ENCODE data around the gene CXorf58. TPM values are rescaled to one million over a fixed set of nuclear protein-coding genes. Genes with fewer than 3 reads are reported as not detected.

Gene CXorf58
- total and polyA plus RNA-seq, 2 donors (not counting 3 experiments of a cell fraction or from before 2014, with no cell fraction given) = not detected

GRCh38 chrX:23939203-23939602, 31.4 kb downstream of the CXorf58 start:
- no peak overlapping the region for H3K9ac ChIP-seq (replicated peaks; ENCODE audit: extremely low read depth, insufficient read depth, low read length)
- H3K4me3 ChIP-seq (replicated peaks in 1 of 3; ENCODE audit: insufficient read depth in 1 of 3, low read depth in 1 of 3, low read length in 3 of 3) = no peak overlapping the region
- no peak for TF ChIP-seq POLR2A (IDR thresholded peaks at IDR 0.05; ENCODE audit: low read depth, low read length)
- DNase-seq (ENCODE audit: low read depth, low spot score) (no peak), FAIRE-seq (no peak)
- H3K9me1 ChIP-seq (replicated peaks; ENCODE audit: control insufficient read depth, extremely low read depth, insufficient read depth, low read length) = no peaks in the 10 kb centered on the region
- ChIA-PET CTCF (no interaction called here), POLR2A (no interaction called here)
- H2AFZ ChIP-seq (ENCODE audit: low read depth, low read length) = no peak overlapping the region
- no peaks in the 10 kb centered on the region for H3K9me3 ChIP-seq (replicated peaks; ENCODE audit: control insufficient read depth, insufficient read depth, low read length)
- dilution Hi-C loops (cut with MboI; ENCODE audit: extremely low pct_ligation_motif_present, low sequenced_read_pairs) = no loop called here
- H4K20me1 ChIP-seq (replicated peaks; ENCODE audit: control insufficient read depth, extremely low read depth, insufficient read depth, low read length) = no peaks in the 10 kb centered on the region
- H3K36me3 ChIP-seq (ENCODE audit: control insufficient read depth in 2 of 2, extremely low read depth in 1 of 2, insufficient read depth in 2 of 2, low read length in 2 of 2) = no peaks in the 10 kb centered on the region
- intact Hi-C loops (cut with micrococcal nuclease) = no loop called here
- BruUV-seq (replicated peaks) = no TSS peak
- no peaks in the 10 kb centered on the region for H3K79me2 ChIP-seq (ENCODE audit: control insufficient read depth, insufficient read depth, low read length)
- peaks cover 0 to 2% of the 10 kb centered on the region in 2 experiments for H3K27me3 ChIP-seq (ENCODE audit: control insufficient read depth in 2 of 2, insufficient read depth in 2 of 2, low read length in 2 of 2)
- H3K4me1 ChIP-seq (ENCODE audit: control insufficient read depth, extremely low read depth, insufficient read depth, low read length) = no peaks in the 10 kb centered on the region
- no peak overlapping the region for H3K4me2 ChIP-seq (ENCODE audit: insufficient read depth, low read length)
- H3K27ac ChIP-seq (ENCODE audit: insufficient read depth, low read depth, low read length) = no peak overlapping the region

GRCh38 chrX:23944234-23944633, 36.4 kb downstream of the CXorf58 start:
- dilution Hi-C loops (cut with MboI; ENCODE audit: extremely low pct_ligation_motif_present, low sequenced_read_pairs) = no loop called here
- Histone ChIP-seq H3K36me3 (ENCODE audit: control insufficient read depth in 2 of 2, extremely low read depth in 1 of 2, insufficient read depth in 2 of 2, low read length in 2 of 2) (no peaks in the 10 kb centered on the region), H3K9me1 (replicated peaks; ENCODE audit: control insufficient read depth, extremely low read depth, insufficient read depth, low read length) (no peaks in the 10 kb centered on the region), H3K4me3 (replicated peaks in 1 of 3; ENCODE audit: insufficient read depth in 1 of 3, low read depth in 1 of 3, low read length in 3 of 3) (no peak overlapping the region), H4K20me1 (replicated peaks; ENCODE audit: control insufficient read depth, extremely low read depth, insufficient read depth, low read length) (no peaks in the 10 kb centered on the region), H3K9ac (replicated peaks; ENCODE audit: extremely low read depth, insufficient read depth, low read length) (no peak overlapping the region), H2AFZ (ENCODE audit: low read depth, low read length) (no peak overlapping the region), H3K9me3 (replicated peaks; ENCODE audit: control insufficient read depth, insufficient read depth, low read length) (no peaks in the 10 kb centered on the region), H3K27me3 (ENCODE audit: control insufficient read depth in 2 of 2, insufficient read depth in 2 of 2, low read length in 2 of 2) (peaks cover 0 to 4% of the 10 kb centered on the region in 2 experiments), H3K79me2 (ENCODE audit: control insufficient read depth, insufficient read depth, low read length) (no peaks in the 10 kb centered on the region), H3K27ac (ENCODE audit: insufficient read depth, low read depth, low read length) (no peak overlapping the region), H3K4me2 (ENCODE audit: insufficient read depth, low read length) (no peak overlapping the region), H3K4me1 (ENCODE audit: control insufficient read depth, extremely low read depth, insufficient read depth, low read length) (no peaks in the 10 kb centered on the region)
- no peak for FAIRE-seq
- ChIA-PET POLR2A (no interaction called here), CTCF (no interaction called here)
- intact Hi-C loops (cut with micrococcal nuclease) = no loop called here
- no peak for DNase-seq (ENCODE audit: low read depth, low spot score)
- no TSS peak for BruUV-seq (replicated peaks)
- TF ChIP-seq MAX (IDR thresholded peaks at IDR 0.05; ENCODE audit: insufficient read depth, insufficient read length) (no peak), CTCF (IDR thresholded peaks at IDR 0.05; ENCODE audit: extremely low read depth in 1 of 2, insufficient read depth in 1 of 2, low read depth in 1 of 2, low read length in 2 of 2) (no peak), JUN (IDR thresholded peaks at IDR 0.05; ENCODE audit: borderline replicate concordance, insufficient read depth, insufficient read length, low read depth) (no peak), FOS (IDR thresholded peaks at IDR 0.05; ENCODE audit: borderline replicate concordance, insufficient read depth, low read length) (no peak), POLR2A (IDR thresholded peaks at IDR 0.05; ENCODE audit: low read depth, low read length) (no peak), POLR2AphosphoS5 (IDR thresholded peaks at IDR 0.05; ENCODE audit: insufficient read depth, low read depth, low read length) (no peak), MYC (IDR thresholded peaks at IDR 0.05; ENCODE audit: low read depth, low read length) (no peak), GATA2 (IDR thresholded peaks at IDR 0.05; ENCODE audit: insufficient read depth, insufficient read length, low read depth, low read length) (no peak), EZH2 (IDR thresholded peaks at IDR 0.05; ENCODE audit: borderline replicate concordance, low read depth, low read length, severe bottlenecking) (no peak)

Measured in endothelial cell of umbilical vein (primary cell).